Activated CD4-positive, alpha-beta T cell treated with anti-CD3 and anti-CD28 coated beads for 1 hour (primary cell): ENCODE measurements around the gene RUNX2.

Source experiments
- DNase-seq: peaks from one replicate; pipeline ENCODE4 v3.0.0-alpha.2; 2020

The RUNX2 gene

GRCh38 chr6:45595010-45595851 is 267.1 kb downstream of the RUNX2 start:
- DNase-seq: no peak

- DNase-seq: no peak
Observed at GRCh38 chr6:45597424-45597823, 269.3 kb downstream of the RUNX2 start.

GRCh38 chr6:45599053-45599452 is 270.9 kb downstream of the RUNX2 start:
- no peak for DNase-seq

GRCh38 chr6:45605971-45606370 is 277.8 kb downstream of the RUNX2 start:
- DNase-seq: no peak

- DNase-seq: no peak
Observed at GRCh38 chr6:45606831-45607400, 278.8 kb downstream of the RUNX2 start.

- no peak for DNase-seq
Observed at GRCh38 chr6:45607798-45608197, 279.7 kb downstream of the RUNX2 start.

- DNase-seq: no peak
Observed at GRCh38 chr6:45608252-45608913, 280.3 kb downstream of the RUNX2 start.

GRCh38 chr6:45609141-45609638 is 281.1 kb downstream of the RUNX2 start:
- DNase-seq: no peak

GRCh38 chr6:45610374-45610773 is 282.2 kb downstream of the RUNX2 start:
- no peak for DNase-seq

GRCh38 chr6:45610832-45611231 is 282.7 kb downstream of the RUNX2 start:
- no peak for DNase-seq

GRCh38 chr6:45611491-45611890 is 283.4 kb downstream of the RUNX2 start:
- no peak for DNase-seq

GRCh38 chr6:45613656-45614055 is 285.5 kb downstream of the RUNX2 start:
- DNase-seq: no peak

GRCh38 chr6:45614488-45615285 is 286.6 kb downstream of the RUNX2 start:
- DNase-seq: no peak

GRCh38 chr6:45616209-45616608 is 288.1 kb downstream of the RUNX2 start:
- DNase-seq: no peak

- DNase-seq: no peak
Observed at GRCh38 chr6:45617441-45617840, 289.3 kb downstream of the RUNX2 start.

GRCh38 chr6:45618259-45618658 is 290.1 kb downstream of the RUNX2 start:
- DNase-seq: no peak

- DNase-seq: no peak
Observed at GRCh38 chr6:45619211-45619760, 291.2 kb downstream of the RUNX2 start.

- DNase-seq: no peak
Observed at GRCh38 chr6:45619994-45620471, 291.9 kb downstream of the RUNX2 start.

- no peak for DNase-seq
Observed at GRCh38 chr6:45624228-45624627, 296.1 kb downstream of the RUNX2 start.

GRCh38 chr6:45625191-45625664 is 297.1 kb downstream of the RUNX2 start:
- no peak for DNase-seq

- no peak for DNase-seq
Observed at GRCh38 chr6:45626087-45626891, 298.2 kb downstream of the RUNX2 start.
